Measurements from ENCODE around the gene FHIT. TPM values are rescaled to one million over a fixed set of nuclear protein-coding genes. Genes with fewer than 3 reads are reported as not detected.

The FHIT gene
- total and polyA plus RNA-seq, 10 of the 15 experiments (the other 5 are each of a cell fraction or from before 2014, with no cell fraction given) = 4.2 to 14.9 (median 9.4) TPM

DNA sequence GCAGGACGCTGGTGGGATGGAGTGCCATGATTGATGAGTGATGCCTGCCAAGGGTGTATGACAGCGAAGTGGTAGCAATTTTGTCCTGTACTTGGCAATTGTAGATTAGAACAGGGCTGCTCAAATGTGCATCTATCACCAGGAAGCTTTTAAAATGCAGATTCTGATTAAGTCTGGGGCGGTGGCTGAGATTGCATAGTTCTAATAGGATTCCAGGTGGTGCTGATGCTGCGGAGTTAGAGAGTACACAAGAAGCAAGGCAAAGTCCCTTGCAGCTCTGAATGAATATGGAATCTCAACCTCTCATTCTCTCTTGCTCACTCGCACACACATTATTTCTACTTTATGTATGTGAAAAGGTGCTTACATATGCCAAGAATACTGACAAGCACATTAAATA is 670.4 kb downstream of the FHIT start (continued):
- no peak for TF ChIP-seq E2F4 (IDR thresholded peaks at IDR 0.05; ENCODE audit: low read depth, low read length)
- TF ChIP-seq POU2F2 (IDR thresholded peaks at IDR 0.05; ENCODE audit: borderline replicate concordance, low read depth, low read length) = no peak
- TF ChIP-seq CREB1 (IDR thresholded peaks at IDR 0.05; ENCODE audit: low read depth) = no peak
- no peak for TF ChIP-seq LARP7 (IDR thresholded peaks at IDR 0.05)

DNA sequence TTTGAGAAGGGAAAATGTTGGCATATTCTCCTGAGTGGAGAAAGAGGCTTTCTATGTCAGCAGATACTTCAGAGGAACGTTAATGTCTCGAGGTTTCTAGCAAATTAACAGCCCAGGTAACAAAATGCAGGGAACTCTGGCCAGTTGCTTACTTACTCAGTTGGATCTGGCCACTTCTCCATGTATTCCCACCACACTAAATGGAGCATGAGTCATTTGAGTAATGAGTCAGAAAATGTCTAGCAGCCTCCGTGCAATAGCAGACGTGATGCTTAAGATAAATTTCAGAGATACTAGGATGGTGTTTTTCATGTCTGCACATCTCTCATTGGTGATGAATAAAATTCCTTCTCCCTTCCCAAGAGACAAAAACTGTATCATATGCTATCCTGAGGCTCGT is 671.5 kb downstream of the FHIT start:
- H2AFZ ChIP-seq (ENCODE audit: control insufficient read depth, low read depth, low read length) = no peak overlapping the region
- H3K36me3 ChIP-seq (ENCODE audit: control insufficient read depth in 2 of 2, insufficient read depth in 2 of 2, low read length in 1 of 2) = no peaks in the 10 kb centered on the region
- ChIA-PET RAD21 (ENCODE audit: unreplicated experiment) (no interaction called here), SMC1A (ENCODE audit: uncharacterized antibody, unreplicated experiment) (no interaction called here), POLR2A (no interaction called here), CTCF (no interaction called here)
- FAIRE-seq (no peak), ATAC-seq (no peak), DNase-seq (ENCODE audit: low read depth, low spot score) (no peak)
- H3K27me3 ChIP-seq (replicated peaks in 1 of 2; ENCODE audit: control insufficient read depth in 2 of 2, insufficient read depth in 2 of 2, low read length in 1 of 2) = no peaks in the 10 kb centered on the region
- no TSS peak for BruUV-seq (replicated peaks)
- in situ Hi-C loops (cut with MboI) = no loop called here
- no peak overlapping the region for H3K27ac ChIP-seq (ENCODE audit: control insufficient read depth, insufficient read depth)
- intact Hi-C loops (cut with micrococcal nuclease; ENCODE audit: unreplicated experiment) = loop anchor here (10.0 kb wide), 1 partner anchor 795 kb away; no protein-coding TSS in a partner anchor
- no peaks in the 10 kb centered on the region for H3K79me2 ChIP-seq (ENCODE audit: control insufficient read depth, insufficient read depth, low read length)
- 0% methylated on average over 5 of the region's 5 CpGs for WGBS (ENCODE audit: insufficient coverage, insufficient replicate concordance, low lambda C conversion rate, missing lambda C conversion rate)
- H3K4me3 ChIP-seq = no peak overlapping the region
- H4K20me1 ChIP-seq (ENCODE audit: control insufficient read depth, insufficient read depth) = no peaks in the 10 kb centered on the region
- H3K4me2 ChIP-seq (ENCODE audit: control insufficient read depth, insufficient read depth) = no peak overlapping the region
- H3K9me3 ChIP-seq (replicated peaks; ENCODE audit: control insufficient read depth, insufficient read depth, low read length) = no peaks in the 10 kb centered on the region
- no peak overlapping the region for H3K9ac ChIP-seq (ENCODE audit: control insufficient read depth, insufficient read depth, low read length)
- no peaks in the 10 kb centered on the region for H3K4me1 ChIP-seq (ENCODE audit: control insufficient read depth, insufficient read depth, low read length)
- TF ChIP-seq EED (IDR thresholded peaks at IDR 0.05; ENCODE audit: low read depth) (no peak), TCF12 (IDR thresholded peaks at IDR 0.05; ENCODE audit: low read depth, low read length) (no peak), SIN3A (IDR thresholded peaks at IDR 0.05; ENCODE audit: low read depth, low read length) (no peak), FOS (IDR thresholded peaks at IDR 0.05; ENCODE audit: borderline replicate concordance, extremely low read depth, insufficient read length) (no peak), RAD21 (IDR thresholded peaks at IDR 0.05; ENCODE audit: insufficient read depth, low read depth, low read length) (no peak), IRF4 (IDR thresholded peaks at IDR 0.05; ENCODE audit: low read depth, low read length) (no peak), IRF5 (IDR thresholded peaks at IDR 0.05; ENCODE audit: borderline replicate concordance) (no peak), ZZZ3 (IDR thresholded peaks at IDR 0.05; ENCODE audit: control insufficient read depth, insufficient read length, low read depth) (no peak), ASH2L (IDR thresholded peaks at IDR 0.05; ENCODE audit: borderline replicate concordance, low read depth) (no peak), HCFC1 (IDR thresholded peaks at IDR 0.05; ENCODE audit: low read length) (no peak), ATF7 (IDR thresholded peaks at IDR 0.05; ENCODE audit: low read depth) (no peak), CTCF (IDR thresholded peaks at IDR 0.05 in 2 of 3, conservative IDR thresholded peaks at IDR 0.05 in 1 of 3; ENCODE audit: control insufficient read depth in 2 of 3, extremely low read depth in 1 of 3, insufficient read depth in 1 of 3, low read depth in 3 of 3, low read length in 3 of 3) (no peak), SMAD1 (IDR thresholded peaks at IDR 0.05; ENCODE audit: low read depth, partially characterized antibody) (no peak), JUND (IDR thresholded peaks at IDR 0.05; ENCODE audit: low read depth, low read length) (no peak)
- TF ChIP-seq, protein P1, sequence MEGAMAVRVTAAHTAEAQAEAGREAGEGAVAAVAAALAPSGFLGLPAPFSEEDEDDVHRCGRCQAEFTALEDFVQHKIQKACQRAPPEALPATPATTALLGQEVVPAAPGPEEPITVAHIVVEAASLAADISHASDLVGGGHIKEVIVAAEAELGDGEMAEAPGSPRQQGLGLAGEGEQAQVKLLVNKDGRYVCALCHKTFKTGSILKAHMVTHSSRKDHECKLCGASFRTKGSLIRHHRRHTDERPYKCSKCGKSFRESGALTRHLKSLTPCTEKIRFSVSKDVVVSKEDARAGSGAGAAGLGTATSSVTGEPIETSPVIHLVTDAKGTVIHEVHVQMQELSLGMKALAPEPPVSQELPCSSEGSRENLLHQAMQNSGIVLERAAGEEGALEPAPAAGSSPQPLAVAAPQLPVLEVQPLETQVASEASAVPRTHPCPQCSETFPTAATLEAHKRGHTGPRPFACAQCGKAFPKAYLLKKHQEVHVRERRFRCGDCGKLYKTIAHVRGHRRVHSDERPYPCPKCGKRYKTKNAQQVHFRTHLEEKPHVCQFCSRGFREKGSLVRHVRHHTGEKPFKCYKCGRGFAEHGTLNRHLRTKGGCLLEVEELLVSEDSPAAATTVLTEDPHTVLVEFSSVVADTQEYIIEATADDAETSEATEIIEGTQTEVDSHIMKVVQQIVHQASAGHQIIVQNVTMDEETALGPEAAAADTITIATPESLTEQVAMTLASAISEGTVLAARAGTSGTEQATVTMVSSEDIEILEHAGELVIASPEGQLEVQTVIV (IDR thresholded peaks at IDR 0.05; ENCODE audit: borderline replicate concordance, partially characterized antibody) = no peak
